AG04449 (cell line): ENCODE data around the gene LHX6.
A peak's percentile ranks its signal among the peaks of the same experiment; 100 is the strongest.

Experiments
- CTCF ChIA-PET: fragments of 350-600 bp; formaldehyde crosslinking; extraction: SDS; loops from one replicate; lab custom pipeline; 2021; ENCODE audit warnings: antibody characterized with exemption; lab: Yijun Ruan, JAX
- POLR2A ChIA-PET: fragments of 400-600, 350-600 bp; formaldehyde crosslinking; extraction: SDS; loops from one replicate; lab custom pipeline; 2020; ENCODE audit warnings: antibody characterized with exemption, inconsistent platforms; lab: Yijun Ruan, JAX
- DNase-seq: peaks from one replicate; pipeline ENCODE4 v3.0.0-alpha.2; 2010; ENCODE audit warnings: low read depth, low spot score
- H3K4me3 ChIP-seq: 2 replicates; pipeline ENCODE4 v1.5.1; 2011; ENCODE audit warnings: low read depth, mild to moderate bottlenecking, control low read depth, low read length
- CTCF ChIP-seq: IDR thresholded peaks from one replicate; pipeline ENCODE4 v1.5.1; 2011; ENCODE audit warnings: mild to moderate bottlenecking, moderate library complexity, low read length, control low read depth, inconsistent platforms; ENCODE audit not compliant: insufficient read depth; ENCODE audit errors: missing control alignments

The LHX6 gene

GRCh38 chr9:122228568-122229484 lies at the start of gene LHX6:
TSS of gene LHX6 (minus strand) at chr9:122228957. CDS start at chr9:122228740, 217 bp downstream.
- peak within 1 kb of the TSS; percentile 15 for H3K4me3 ChIP-seq
- ChIA-PET CTCF (interaction anchor here (1.5 kb wide), 1 partner anchor 104 kb away, joined by 4 read pairs; no protein-coding TSS in a partner anchor), POLR2A (no interaction called here)
- DNase-seq, result no peak
- TF ChIP-seq CTCF, result no peak

DNA sequence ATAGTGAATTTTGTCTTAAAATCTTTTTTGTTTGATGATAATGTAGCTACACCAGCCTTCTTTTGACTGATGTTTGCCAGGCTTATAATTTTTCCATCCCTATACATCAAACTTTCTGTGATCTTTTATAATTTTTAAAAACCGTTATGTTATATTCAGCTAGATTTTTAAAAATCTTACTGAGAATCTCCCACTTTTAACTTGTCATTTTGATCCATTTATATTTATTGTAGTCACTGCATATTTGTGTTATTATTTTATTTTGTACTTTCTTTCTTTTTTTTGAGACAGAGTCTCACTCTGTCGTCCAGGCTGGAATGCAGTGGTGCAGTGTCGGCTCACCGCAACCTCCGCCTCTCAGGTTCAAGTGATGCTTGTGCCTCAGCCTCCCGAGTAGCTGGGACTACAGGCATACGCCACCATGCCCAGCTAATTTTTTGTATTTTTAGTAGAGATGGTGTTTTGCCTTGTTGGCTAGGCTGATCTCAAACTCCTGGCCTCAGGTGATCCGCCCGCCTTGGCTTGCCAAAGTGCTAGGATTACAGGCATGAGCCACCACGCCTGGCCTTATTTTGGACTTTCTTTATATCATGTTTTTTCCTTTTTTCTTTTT lies 48.6 kb upstream of the LHX6 start:
- CTCF ChIA-PET, result no interaction called here
- no peak for DNase-seq
- POLR2A ChIA-PET, result no interaction called here
- H3K4me3 ChIP-seq, result no peak overlapping the region
- no peak for TF ChIP-seq CTCF

- no peak for TF ChIP-seq CTCF
- CTCF ChIA-PET, result interaction anchor here (0.5 kb wide), 1 partner anchor 150 kb away, joined by 3 read pairs; no protein-coding TSS in a partner anchor
- H3K4me3 ChIP-seq, result no peak overlapping the region
- POLR2A ChIA-PET, result interaction anchor here (0.8 kb wide), 1 partner anchor 42 kb away, joined by 3 read pairs; no protein-coding TSS in a partner anchor
- no peak for DNase-seq
These were observed 47.3 kb upstream of the LHX6 start for GRCh38 chr9:122276096-122276495.

- no peak overlapping the region for H3K4me3 ChIP-seq
- CTCF ChIA-PET, result no interaction called here
- no peak for DNase-seq
- POLR2A ChIA-PET, result no interaction called here
- no peak for TF ChIP-seq CTCF
These were observed 45.3 kb upstream of the LHX6 start for GRCh38 chr9:122274055-122274454.

GRCh38 chr9:122268041-122268814 lies 39.5 kb upstream of the LHX6 start:
- CTCF ChIA-PET, result interaction anchor here (1.0 to 1.4 kb wide), 2 partner anchors 145 to 581 kb away, joined by 3 read pairs; no protein-coding TSS in a partner anchor

More at GRCh38 chr9:122268041-122268814, 39.5 kb upstream of the LHX6 start:
- H3K4me3 ChIP-seq, result no peak overlapping the region
- POLR2A ChIA-PET, result no interaction called here
- DNase-seq, result no peak
- TF ChIP-seq CTCF, result no peak
